DOHH2 (cell line): ENCODE data around the gene TBC1D22A.

Source experiments
- H3F3A ChIP-seq: fragments of 200-600 bp; sonication (generic), shearing (Covaris generic); 2 replicates; pipeline ENCODE4 v1.6.0; 2016; ENCODE audit warnings: antibody characterized with exemption, mild to moderate bottlenecking; ENCODE audit not compliant: control insufficient read depth, insufficient read depth
- H3K27ac ChIP-seq: fragments of 200-600 bp; sonication (generic); 2 replicates; pipeline ENCODE4 v1.5.1; 2014; ENCODE audit warnings: low read depth, mild to moderate bottlenecking, low read length, moderate library complexity
- H3K27me3 ChIP-seq: fragments of 200-600 bp; sonication (generic); 2 replicates; pipeline ENCODE4 v1.6.1; 2014; ENCODE audit warnings: mild to moderate bottlenecking, low read length, mixed read lengths; ENCODE audit not compliant: control insufficient read depth
- H3K36me3 ChIP-seq: fragments of 200-600 bp; sonication (generic); 2 replicates; pipeline ENCODE4 v1.6.1; 2014; ENCODE audit warnings: mild to moderate bottlenecking, low read length, moderate library complexity, mixed read lengths; ENCODE audit not compliant: control insufficient read depth
- H3K4me1 ChIP-seq: fragments of 200-600 bp; sonication (generic); 2 replicates; pipeline ENCODE4 v1.6.1; 2014; ENCODE audit warnings: mild to moderate bottlenecking, low read length, mixed read lengths; ENCODE audit not compliant: control insufficient read depth
- H3K4me2 ChIP-seq: fragments of 200-600 bp; sonication (generic); 2 replicates; pipeline ENCODE4 v1.6.0; 2014; ENCODE audit warnings: mild to moderate bottlenecking, low read length, moderate library complexity
- H3K4me3 ChIP-seq: fragments of 200-600 bp; sonication (generic); 2 replicates; pipeline ENCODE4 v1.5.1; 2014; ENCODE audit warnings: mild to moderate bottlenecking, low read length, mixed read lengths
- H3K79me2 ChIP-seq: fragments of 200-600 bp; sonication (generic); 2 replicates; pipeline ENCODE4 v1.6.1; 2014; ENCODE audit warnings: mild to moderate bottlenecking, low read length, mixed read lengths; ENCODE audit not compliant: control insufficient read depth
- H3K9me2 ChIP-seq: fragments of 200-600 bp; sonication (generic); replicated peaks from 2 replicates; pipeline ENCODE4 v1.6.1; 2014; ENCODE audit warnings: mild to moderate bottlenecking, low read length, mixed read lengths; ENCODE audit not compliant: control insufficient read depth
- H3K9me3 ChIP-seq: fragments of 200-600 bp; sonication (generic); 2 replicates; pipeline ENCODE4 v1.6.1; 2014; ENCODE audit warnings: antibody characterized with exemption, low read length, mixed read lengths; ENCODE audit not compliant: control insufficient read depth, insufficient read depth
- H4K20me1 ChIP-seq: fragments of 200-600 bp; sonication (generic); 2 replicates; pipeline ENCODE4 v1.6.0; 2014; ENCODE audit warnings: low read depth, mild to moderate bottlenecking, antibody characterized with exemption, low read length, moderate library complexity; ENCODE audit not compliant: control insufficient read depth, insufficient read depth
- EZH2phosphoT487 ChIP-seq: fragments of 200-600 bp; sonication (generic); IDR thresholded peaks from 2 replicates; pipeline ENCODE4 v1.6.1; 2017; ENCODE audit warnings: borderline replicate concordance, mild to moderate bottlenecking, antibody characterized with exemption, low read length, moderate library complexity, mixed read lengths
- TF ChIP-seq, protein P1 (sequence below): fragments of 200-600 bp; sonication (generic); IDR thresholded peaks from one replicate; pipeline ENCODE4 v1.5.1; 2014; ENCODE audit warnings: antibody characterized with exemption, mild to moderate bottlenecking, low read depth, low read length; ENCODE audit not compliant: poor library complexity, severe bottlenecking

The TBC1D22A gene

DNA sequence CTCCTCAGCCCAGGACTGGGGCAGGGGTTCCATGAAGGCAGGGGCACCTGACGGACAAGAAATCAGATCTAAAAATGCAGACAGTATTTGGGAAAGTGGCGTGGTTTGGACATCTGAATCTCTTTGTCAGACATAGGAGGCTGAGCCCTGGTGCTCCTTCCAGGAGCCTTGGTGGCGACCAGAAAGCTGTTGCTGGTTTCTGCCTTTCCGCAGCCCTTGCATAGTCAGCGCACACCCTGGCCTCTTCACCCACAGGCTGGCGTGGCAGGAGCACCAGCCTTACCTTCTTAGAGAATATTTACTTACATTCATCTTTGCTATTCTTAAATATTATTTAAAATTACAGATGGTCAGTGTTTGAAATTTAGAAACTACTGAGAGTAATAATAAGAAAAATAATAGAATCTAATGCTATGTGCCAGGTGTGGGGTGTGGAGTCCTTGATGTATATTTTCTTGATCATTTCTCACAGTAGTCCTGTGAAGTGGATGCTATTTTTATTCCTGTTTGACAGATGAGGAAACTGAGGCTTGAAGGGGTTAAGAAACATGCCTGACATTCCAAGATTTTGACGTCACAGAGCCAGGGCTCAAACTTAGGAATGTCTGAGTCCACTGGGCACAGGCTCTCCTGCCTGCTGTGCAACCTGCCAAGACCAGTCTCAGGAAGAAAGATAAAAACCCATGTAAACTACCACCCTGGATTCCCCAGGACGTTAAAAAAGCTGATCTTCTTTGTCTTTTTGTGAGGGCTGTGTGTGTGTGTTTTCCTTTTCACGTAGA, 51.6 kb downstream of the TBC1D22A start:
- no peaks in the 10 kb centered on the region; the same call in 1 of the 2 replicates for H3F3A ChIP-seq
- TF ChIP-seq, protein P1, sequence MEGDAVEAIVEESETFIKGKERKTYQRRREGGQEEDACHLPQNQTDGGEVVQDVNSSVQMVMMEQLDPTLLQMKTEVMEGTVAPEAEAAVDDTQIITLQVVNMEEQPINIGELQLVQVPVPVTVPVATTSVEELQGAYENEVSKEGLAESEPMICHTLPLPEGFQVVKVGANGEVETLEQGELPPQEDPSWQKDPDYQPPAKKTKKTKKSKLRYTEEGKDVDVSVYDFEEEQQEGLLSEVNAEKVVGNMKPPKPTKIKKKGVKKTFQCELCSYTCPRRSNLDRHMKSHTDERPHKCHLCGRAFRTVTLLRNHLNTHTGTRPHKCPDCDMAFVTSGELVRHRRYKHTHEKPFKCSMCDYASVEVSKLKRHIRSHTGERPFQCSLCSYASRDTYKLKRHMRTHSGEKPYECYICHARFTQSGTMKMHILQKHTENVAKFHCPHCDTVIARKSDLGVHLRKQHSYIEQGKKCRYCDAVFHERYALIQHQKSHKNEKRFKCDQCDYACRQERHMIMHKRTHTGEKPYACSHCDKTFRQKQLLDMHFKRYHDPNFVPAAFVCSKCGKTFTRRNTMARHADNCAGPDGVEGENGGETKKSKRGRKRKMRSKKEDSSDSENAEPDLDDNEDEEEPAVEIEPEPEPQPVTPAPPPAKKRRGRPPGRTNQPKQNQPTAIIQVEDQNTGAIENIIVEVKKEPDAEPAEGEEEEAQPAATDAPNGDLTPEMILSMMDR = no peak
- TF ChIP-seq EZH2phosphoT487 = no peak
- H3K4me2 ChIP-seq = no peak overlapping the region
- H4K20me1 ChIP-seq = 0 out of 2 replicates have a peak, but pooled peaks cover 4% of the 10 kb centered on the region
- no peak overlapping the region for H3K27ac ChIP-seq
- no peaks in the 10 kb centered on the region for H3K9me3 ChIP-seq
- H3K9me2 ChIP-seq = no peaks in the 10 kb centered on the region
- peaks cover 6% of the 10 kb centered on the region; the same call in 1 of the 2 replicates for H3K4me1 ChIP-seq
- H3K27me3 ChIP-seq = no peaks in the 10 kb centered on the region
- peaks cover 64% of the 10 kb centered on the region for H3K36me3 ChIP-seq
- H3K79me2 ChIP-seq = peaks cover 95% of the 10 kb centered on the region
- no peak overlapping the region for H3K4me3 ChIP-seq

DNA sequence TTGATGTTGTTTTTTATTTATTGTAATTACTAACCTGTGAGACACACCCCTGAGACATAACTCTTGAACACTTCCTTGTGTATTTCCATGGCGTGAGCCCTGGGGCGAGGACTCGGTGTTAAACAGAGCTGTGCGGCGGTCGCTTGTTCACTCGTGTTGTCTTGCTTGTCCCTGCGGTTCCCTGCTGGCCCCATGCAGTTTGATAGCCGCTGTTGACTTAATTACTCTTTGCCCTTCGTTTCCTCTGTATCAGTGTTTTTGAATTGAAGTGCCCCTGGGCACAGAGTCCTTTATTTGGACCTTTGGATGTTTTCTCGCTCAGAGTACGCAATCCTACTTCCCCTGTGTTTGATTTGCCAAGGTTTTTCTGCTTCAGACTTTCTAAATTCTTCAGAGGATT, 52.7 kb downstream of the TBC1D22A start:
- Histone ChIP-seq H3K79me2 (peaks cover 94% of the 10 kb centered on the region), H4K20me1 (peaks cover 6% of the 10 kb centered on the region; the same call in 1 of the 2 replicates)

DNA sequence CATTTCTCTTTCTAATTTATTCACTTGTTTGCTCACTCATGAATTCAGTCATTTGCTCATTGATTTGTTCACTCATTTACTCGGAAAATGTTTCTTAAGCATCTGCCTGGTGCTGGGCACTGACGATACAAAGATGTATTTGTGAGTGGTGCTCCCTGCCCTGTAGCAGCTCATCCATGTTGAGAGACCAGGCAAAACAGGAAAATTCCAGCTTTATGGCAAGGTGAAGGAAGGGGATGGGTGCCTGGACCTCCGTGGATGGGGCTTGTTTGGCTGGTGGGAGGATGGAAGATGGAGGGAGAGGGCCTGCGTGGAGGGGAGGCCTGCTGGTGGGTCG, 53.1 kb downstream of the TBC1D22A start:
- Histone ChIP-seq H3K4me2 (no peak overlapping the region), H3K27me3 (no peaks in the 10 kb centered on the region), H3F3A (no peaks in the 10 kb centered on the region; the same call in 1 of the 2 replicates), H3K79me2 (peaks cover 96% of the 10 kb centered on the region), H3K4me3 (no peak overlapping the region), H4K20me1 (peaks cover 10% of the 10 kb centered on the region; the same call in 1 of the 2 replicates), H3K27ac (no peak overlapping the region), H3K9me3 (no peaks in the 10 kb centered on the region), H3K4me1 (peaks cover 6% of the 10 kb centered on the region; the same call in 1 of the 2 replicates), H3K9me2 (no peaks in the 10 kb centered on the region), H3K36me3 (peaks cover 50% of the 10 kb centered on the region)
- TF ChIP-seq, protein P1 = no peak
- TF ChIP-seq EZH2phosphoT487 = no peak

More for the DNA sequence above, 52.7 kb downstream of the TBC1D22A start:
- TF ChIP-seq EZH2phosphoT487 = no peak
- TF ChIP-seq, protein P1 = no peak
- Histone ChIP-seq H3K4me2 (no peak overlapping the region), H3K27me3 (no peaks in the 10 kb centered on the region), H3K4me1 (peaks cover 6% of the 10 kb centered on the region; the same call in 1 of the 2 replicates), H3F3A (no peaks in the 10 kb centered on the region; the same call in 1 of the 2 replicates), H3K36me3 (peaks cover 53% of the 10 kb centered on the region), H3K9me3 (no peaks in the 10 kb centered on the region), H3K27ac (no peak overlapping the region), H3K4me3 (no peak overlapping the region), H3K9me2 (no peaks in the 10 kb centered on the region)
